Measurements from ENCODE around the gene PIP4K2A. TPM values are rescaled to one million over a fixed set of nuclear protein-coding genes. Genes with fewer than 3 reads are reported as not detected.

The PIP4K2A gene
- total RNA-seq, 1 experiment from 2014 or later = 21.4 TPM

GRCh38 chr10:22740180-22740579, 25.8 kb upstream of the PIP4K2A start:
- CTCF ChIA-PET = interaction anchor here (0.5 kb wide), 1 partner anchor 1017 kb away, joined by 3 read pairs; no protein-coding TSS in a partner anchor
- no peaks in the 10 kb centered on the region for H4K20me1 ChIP-seq (ENCODE audit: insufficient read depth)
- intact Hi-C loops (cut with micrococcal nuclease; ENCODE audit: unreplicated experiment) = no loop called here
- no peaks in the 10 kb centered on the region for H3K36me3 ChIP-seq (ENCODE audit: low read depth)
- POLR2A ChIA-PET (ENCODE audit: unreplicated experiment) = no interaction called here
- H3K27me3 ChIP-seq (ENCODE audit: insufficient read depth, low read depth) = no peaks in the 10 kb centered on the region
- H3K79me2 ChIP-seq (ENCODE audit: low read depth) = no peaks in the 10 kb centered on the region
- no peaks in the 10 kb centered on the region for H3K9me2 ChIP-seq (ENCODE audit: insufficient read depth)
- H3K9me3 ChIP-seq (ENCODE audit: insufficient read depth, low read depth) = no peaks in the 10 kb centered on the region
- no peak overlapping the region for H3K4me3 ChIP-seq
- peaks cover 5% of the 10 kb centered on the region; the same call in 1 of the 2 replicates for H3K4me1 ChIP-seq (replicated peaks; ENCODE audit: insufficient read depth)
- DNase-seq = no peak
- TF ChIP-seq EZH2 (IDR thresholded peaks at IDR 0.05; ENCODE audit: low read depth) (no peak), CTCF (conservative IDR thresholded peaks at IDR 0.05) (no peak)
- no peak overlapping the region for H2AFZ ChIP-seq
- no peaks in the 10 kb centered on the region for H3F3A ChIP-seq (ENCODE audit: insufficient read depth, low read depth)
- H3K27ac ChIP-seq = no peak overlapping the region
- H3K4me2 ChIP-seq = no peak overlapping the region
- no TSS peak for BruUV-seq (replicated peaks)

GRCh38 chr10:22737587-22737986, 23.2 kb upstream of the PIP4K2A start:
- no peak for DNase-seq
- H3K4me2 ChIP-seq = no peak overlapping the region

GRCh38 chr10:22736134-22736533, 21.8 kb upstream of the PIP4K2A start:
- Histone ChIP-seq H3K27ac (no peak overlapping the region), H4K20me1 (ENCODE audit: insufficient read depth) (no peaks in the 10 kb centered on the region), H3K9me3 (ENCODE audit: insufficient read depth, low read depth) (no peaks in the 10 kb centered on the region), H3K9me2 (ENCODE audit: insufficient read depth) (no peaks in the 10 kb centered on the region), H3K4me2 (no peak overlapping the region), H3K79me2 (ENCODE audit: low read depth) (no peaks in the 10 kb centered on the region), H3K27me3 (ENCODE audit: insufficient read depth, low read depth) (no peaks in the 10 kb centered on the region), H3K4me3 (no peak overlapping the region), H3K36me3 (ENCODE audit: low read depth) (no peaks in the 10 kb centered on the region), H3F3A (ENCODE audit: insufficient read depth, low read depth) (no peaks in the 10 kb centered on the region), H2AFZ (no peak overlapping the region), H3K4me1 (replicated peaks; ENCODE audit: insufficient read depth) (peaks cover 5% of the 10 kb centered on the region; the same call in 1 of the 2 replicates)
- POLR2A ChIA-PET (ENCODE audit: unreplicated experiment) = no interaction called here
- no peak for DNase-seq
- CTCF ChIA-PET = no interaction called here
- TF ChIP-seq EZH2 (IDR thresholded peaks at IDR 0.05; ENCODE audit: low read depth) (no peak), CTCF (conservative IDR thresholded peaks at IDR 0.05) (no peak)
- intact Hi-C loops (cut with micrococcal nuclease; ENCODE audit: unreplicated experiment) = no loop called here
- BruUV-seq (replicated peaks) = no TSS peak

More at GRCh38 chr10:22737587-22737986, 23.2 kb upstream of the PIP4K2A start:
- H3K79me2 ChIP-seq (ENCODE audit: low read depth) = no peaks in the 10 kb centered on the region
- BruUV-seq (replicated peaks) = no TSS peak
- POLR2A ChIA-PET (ENCODE audit: unreplicated experiment) = no interaction called here
- H3K27ac ChIP-seq = no peak overlapping the region
- peaks cover 5% of the 10 kb centered on the region; the same call in 1 of the 2 replicates for H3K4me1 ChIP-seq (replicated peaks; ENCODE audit: insufficient read depth)
- H3K4me3 ChIP-seq = no peak overlapping the region
- H3K9me3 ChIP-seq (ENCODE audit: insufficient read depth, low read depth) = no peaks in the 10 kb centered on the region
- H4K20me1 ChIP-seq (ENCODE audit: insufficient read depth) = no peaks in the 10 kb centered on the region
- H3K36me3 ChIP-seq (ENCODE audit: low read depth) = no peaks in the 10 kb centered on the region
- H3K9me2 ChIP-seq (ENCODE audit: insufficient read depth) = no peaks in the 10 kb centered on the region
- H3K27me3 ChIP-seq (ENCODE audit: insufficient read depth, low read depth) = no peaks in the 10 kb centered on the region
- no peak overlapping the region for H2AFZ ChIP-seq
- CTCF ChIA-PET = no interaction called here
- no peaks in the 10 kb centered on the region for H3F3A ChIP-seq (ENCODE audit: insufficient read depth, low read depth)
- no peak for TF ChIP-seq CTCF (conservative IDR thresholded peaks at IDR 0.05)
- no peak for TF ChIP-seq EZH2 (IDR thresholded peaks at IDR 0.05; ENCODE audit: low read depth)
- intact Hi-C loops (cut with micrococcal nuclease; ENCODE audit: unreplicated experiment) = no loop called here
